SU-DHL-6 (cell line): ENCODE results near the gene OR52E8.

Source experiments
- H2AFZ ChIP-seq: fragments of 200-600 bp; sonication (generic); 2 replicates; pipeline ENCODE4 v1.6.1; 2014; ENCODE audit warnings: low read depth, mild to moderate bottlenecking, moderate library complexity, mixed read lengths, antibody characterized with exemption, low read length; ENCODE audit not compliant: severe bottlenecking
- H3F3A ChIP-seq: fragments of 200-600 bp; shearing (Covaris generic); 2 replicates; pipeline ENCODE4 v1.6.0; 2016; ENCODE audit warnings: antibody characterized with exemption, mild to moderate bottlenecking; ENCODE audit not compliant: insufficient read depth
- H3K27ac ChIP-seq: fragments of 200-600 bp; sonication (generic); 2 replicates; pipeline ENCODE4 v1.5.1; 2016; ENCODE audit warnings: low read depth, mild to moderate bottlenecking, low read length, moderate library complexity, mixed read lengths
- H3K27me3 ChIP-seq: fragments of 200-600 bp; sonication (generic), shearing (Covaris generic); 2 replicates; pipeline ENCODE4 v1.6.0; 2014; ENCODE audit warnings: mild to moderate bottlenecking, low read length
- H3K36me3 ChIP-seq: fragments of 200-600 bp; sonication (generic); 2 replicates; pipeline ENCODE4 v1.6.1; 2014; ENCODE audit warnings: mild to moderate bottlenecking, low read length, mixed read lengths
- H3K4me2 ChIP-seq: fragments of 300-600, 200-600 bp; shearing (Covaris generic), sonication (generic); 2 replicates; pipeline ENCODE4 v1.6.0; 2014; ENCODE audit warnings: low read length, low read depth, mild to moderate bottlenecking; ENCODE audit not compliant: poor library complexity, severe bottlenecking
- H3K4me3 ChIP-seq: fragments of 200-600 bp; sonication (generic); 2 replicates; pipeline ENCODE4 v1.5.1; 2014; ENCODE audit warnings: antibody characterized with exemption, low read length, mild to moderate bottlenecking, mixed read lengths; ENCODE audit not compliant: insufficient read depth, poor library complexity, severe bottlenecking
- H3K79me2 ChIP-seq: fragments of 200-600 bp; sonication (generic); 2 replicates; pipeline ENCODE4 v1.6.1; 2014; ENCODE audit warnings: mild to moderate bottlenecking, low read length, moderate library complexity; ENCODE audit not compliant: insufficient read depth
- H3K9ac ChIP-seq: fragments of 200-600 bp; sonication (generic); 2 replicates; pipeline ENCODE4 v1.7.0; 2014; ENCODE audit warnings: mild to moderate bottlenecking, low read length
- H3K9me2 ChIP-seq: fragments of 200-600 bp; sonication (generic); replicated peaks from 2 replicates; pipeline ENCODE4 v1.6.1; 2014; ENCODE audit warnings: low read length; ENCODE audit not compliant: insufficient read depth
- H3K9me3 ChIP-seq: fragments of 200-600 bp; sonication (generic); 2 replicates; pipeline ENCODE4 v1.6.1; 2014; ENCODE audit warnings: low read length, mixed read lengths; ENCODE audit not compliant: insufficient read depth
- H4K20me1 ChIP-seq: fragments of 200-600 bp; sonication (generic); 2 replicates; pipeline ENCODE4 v1.6.1; 2014; ENCODE audit warnings: low read depth, mild to moderate bottlenecking, antibody characterized with exemption, low read length, moderate library complexity, mixed read lengths
- EZH2phosphoT487 ChIP-seq: fragments of 200-600 bp; sonication (generic), shearing (Covaris generic); conservative IDR thresholded peaks from 2 replicates; pipeline ENCODE4 v1.6.1; 2018; ENCODE audit warnings: mild to moderate bottlenecking, antibody characterized with exemption, low read length, moderate library complexity, mixed read lengths
- TF ChIP-seq, protein P1 (sequence below): fragments of 200-600 bp; sonication (generic); IDR thresholded peaks from one replicate; pipeline ENCODE4 v1.5.1; 2017; ENCODE audit warnings: antibody characterized with exemption, mild to moderate bottlenecking, low read length, moderate library complexity; ENCODE audit not compliant: insufficient read depth, poor library complexity, severe bottlenecking

The OR52E8 gene

DNA sequence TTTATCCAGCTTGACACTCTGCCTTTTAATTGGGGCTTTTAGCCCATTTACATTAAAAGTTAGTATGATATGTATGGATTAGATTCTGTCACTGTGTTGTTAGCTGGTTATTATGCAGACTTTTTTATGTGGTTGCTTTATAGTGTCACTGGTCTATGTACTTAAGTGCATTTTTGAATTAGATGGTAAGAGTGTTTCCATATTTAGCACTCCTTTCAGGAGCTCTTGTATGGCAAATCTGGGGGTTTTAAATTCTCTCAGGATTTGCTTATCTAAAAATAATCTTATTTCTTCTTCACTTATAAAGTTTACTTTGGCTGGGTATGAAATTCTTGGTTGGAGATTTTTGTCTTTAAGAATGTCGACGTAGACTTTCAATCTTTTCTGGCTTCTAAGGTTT is 19.8 kb downstream of the OR52E8 start:
- Histone ChIP-seq H3K9me3 (peaks cover 5% of the 10 kb centered on the region; the same call in 1 of the 2 replicates), H3K9ac (no peak overlapping the region), H3K9me2 (no peaks in the 10 kb centered on the region), H3K4me3 (no peak overlapping the region), H3K27ac (no peak overlapping the region), H4K20me1 (no peaks in the 10 kb centered on the region), H3F3A (no peaks in the 10 kb centered on the region), H3K27me3 (no peaks in the 10 kb centered on the region), H3K36me3 (no peaks in the 10 kb centered on the region), H3K4me2 (no peak overlapping the region), H2AFZ (no peak overlapping the region), H3K79me2 (no peaks in the 10 kb centered on the region)
- TF ChIP-seq, protein P1, sequence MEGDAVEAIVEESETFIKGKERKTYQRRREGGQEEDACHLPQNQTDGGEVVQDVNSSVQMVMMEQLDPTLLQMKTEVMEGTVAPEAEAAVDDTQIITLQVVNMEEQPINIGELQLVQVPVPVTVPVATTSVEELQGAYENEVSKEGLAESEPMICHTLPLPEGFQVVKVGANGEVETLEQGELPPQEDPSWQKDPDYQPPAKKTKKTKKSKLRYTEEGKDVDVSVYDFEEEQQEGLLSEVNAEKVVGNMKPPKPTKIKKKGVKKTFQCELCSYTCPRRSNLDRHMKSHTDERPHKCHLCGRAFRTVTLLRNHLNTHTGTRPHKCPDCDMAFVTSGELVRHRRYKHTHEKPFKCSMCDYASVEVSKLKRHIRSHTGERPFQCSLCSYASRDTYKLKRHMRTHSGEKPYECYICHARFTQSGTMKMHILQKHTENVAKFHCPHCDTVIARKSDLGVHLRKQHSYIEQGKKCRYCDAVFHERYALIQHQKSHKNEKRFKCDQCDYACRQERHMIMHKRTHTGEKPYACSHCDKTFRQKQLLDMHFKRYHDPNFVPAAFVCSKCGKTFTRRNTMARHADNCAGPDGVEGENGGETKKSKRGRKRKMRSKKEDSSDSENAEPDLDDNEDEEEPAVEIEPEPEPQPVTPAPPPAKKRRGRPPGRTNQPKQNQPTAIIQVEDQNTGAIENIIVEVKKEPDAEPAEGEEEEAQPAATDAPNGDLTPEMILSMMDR, result no peak
- TF ChIP-seq EZH2phosphoT487, result no peak

- H3F3A ChIP-seq, result no peaks in the 10 kb centered on the region
- H4K20me1 ChIP-seq, result no peaks in the 10 kb centered on the region
- peaks cover 5% of the 10 kb centered on the region; the same call in 1 of the 2 replicates for H3K9me3 ChIP-seq
- no peak overlapping the region for H2AFZ ChIP-seq
- H3K27me3 ChIP-seq, result no peaks in the 10 kb centered on the region
- TF ChIP-seq, protein P1, result no peak
- TF ChIP-seq EZH2phosphoT487, result no peak
- H3K27ac ChIP-seq, result no peak overlapping the region
- no peaks in the 10 kb centered on the region for H3K79me2 ChIP-seq
- H3K36me3 ChIP-seq, result no peaks in the 10 kb centered on the region
- no peaks in the 10 kb centered on the region for H3K9me2 ChIP-seq
- no peak overlapping the region for H3K9ac ChIP-seq
- no peak overlapping the region for H3K4me2 ChIP-seq
- no peak overlapping the region for H3K4me3 ChIP-seq
These were observed 24.0 kb downstream of the OR52E8 start for GRCh38 chr11:5833446-5833845.

DNA sequence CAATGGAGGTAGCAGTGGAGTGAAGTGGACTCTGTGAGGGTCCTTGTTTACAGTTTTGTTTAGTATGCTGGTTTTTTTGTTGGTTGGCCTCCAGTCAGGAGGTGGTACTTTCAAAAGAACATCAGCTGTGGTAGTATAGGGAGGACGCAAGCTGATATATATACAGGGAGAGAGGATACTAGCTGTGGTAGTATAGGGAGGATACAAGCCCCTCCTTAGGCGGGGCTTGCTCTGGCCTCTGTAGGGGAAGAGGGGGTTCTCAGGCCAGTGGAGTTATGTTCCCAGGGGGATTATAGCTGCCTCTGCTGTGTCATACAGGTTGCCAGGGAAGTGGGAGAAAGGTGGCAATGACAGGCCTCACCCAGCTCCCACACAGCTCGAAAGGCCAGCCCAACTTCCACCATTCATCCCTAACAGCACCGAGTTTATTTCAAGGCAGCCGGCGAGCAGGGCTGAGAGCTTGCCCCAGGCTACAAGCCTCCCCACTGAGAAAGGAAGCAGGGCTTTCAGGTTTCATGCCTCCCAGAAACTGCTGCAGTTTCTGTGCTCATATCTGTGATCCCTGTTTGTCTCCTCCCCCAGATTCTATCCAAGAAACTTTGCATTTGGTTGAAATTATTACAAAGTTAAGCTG is 26.2 kb downstream of the OR52E8 start:
- Histone ChIP-seq H3K79me2 (no peaks in the 10 kb centered on the region), H3K9me3 (no peaks in the 10 kb centered on the region), H4K20me1 (no peaks in the 10 kb centered on the region), H3K9me2 (no peaks in the 10 kb centered on the region), H2AFZ (no peak overlapping the region), H3K9ac (no peak overlapping the region), H3K36me3 (no peaks in the 10 kb centered on the region), H3K4me2 (no peak overlapping the region), H3K27me3 (no peaks in the 10 kb centered on the region), H3F3A (no peaks in the 10 kb centered on the region), H3K27ac (no peak overlapping the region), H3K4me3 (no peak overlapping the region)
- TF ChIP-seq, protein P1, result no peak
- no peak for TF ChIP-seq EZH2phosphoT487
